Measurements from ENCODE around the gene TULP4. TPM values are rescaled to one million over a fixed set of nuclear protein-coding genes. Genes with fewer than 3 reads are reported as not detected.
A peak's percentile ranks its signal among the peaks of the same experiment; 100 is the strongest.

Gene TULP4
- total RNA-seq, 1 experiment from 2014 or later = 21.5 TPM

GRCh38 chr6:158383542-158383941, 71.3 kb downstream of the TULP4 start:
- ChIA-PET CTCF (no interaction called here), POLR2A (ENCODE audit: unreplicated experiment) (no interaction called here)
- H3K27me3 ChIP-seq (ENCODE audit: low read length) = no peaks in the 10 kb centered on the region
- no peaks in the 10 kb centered on the region for H3K79me2 ChIP-seq (ENCODE audit: low read length)
- DNase-seq (no peak), ATAC-seq (no peak)
- H3K9me2 ChIP-seq (replicated peaks; ENCODE audit: low read length) = no peaks in the 10 kb centered on the region
- H3K27ac ChIP-seq (ENCODE audit: low read length) = no peak overlapping the region
- H3K36me3 ChIP-seq (ENCODE audit: low read depth, low read length) = no peaks in the 10 kb centered on the region
- intact Hi-C loops (cut with micrococcal nuclease) = loop anchor here (5.0 to 10.0 kb wide), 2 partner anchors 41 to 149 kb away; no protein-coding TSS in a partner anchor
- H3F3A ChIP-seq (ENCODE audit: low read length, unreplicated experiment) = no peaks in the 10 kb centered on the region
- H2AFZ ChIP-seq (ENCODE audit: low read length) = no peak overlapping the region
- no peaks in the 10 kb centered on the region for H4K20me1 ChIP-seq (ENCODE audit: low read length)
- no TSS peak for BruUV-seq (replicated peaks)
- no peak overlapping the region for H3K4me2 ChIP-seq (ENCODE audit: low read length)
- H3K4me1 ChIP-seq (ENCODE audit: insufficient read depth, low read length) = 0 out of 2 replicates have a peak, but pooled peaks cover 7% of the 10 kb centered on the region
- H3K9me3 ChIP-seq (ENCODE audit: low read length) = no peaks in the 10 kb centered on the region
- no peak overlapping the region for H3K4me3 ChIP-seq (ENCODE audit: low read length)
- TF ChIP-seq CTCF (conservative IDR thresholded peaks at IDR 0.05; ENCODE audit: low read depth, low read length) = no peak
- H3K9ac ChIP-seq (ENCODE audit: low read length) = no peak overlapping the region

GRCh38 chr6:158384671-158385110, 72.4 kb downstream of the TULP4 start:
- intact Hi-C loops (cut with micrococcal nuclease) = loop anchor here (5.0 to 10.0 kb wide), 2 partner anchors 42 to 150 kb away; no protein-coding TSS in a partner anchor
- H3K9me3 ChIP-seq (ENCODE audit: low read length) = no peaks in the 10 kb centered on the region
- no peak for ATAC-seq

GRCh38 chr6:158387036-158387435, 74.8 kb downstream of the TULP4 start:
- no peaks in the 10 kb centered on the region for H3K9me2 ChIP-seq (replicated peaks; ENCODE audit: low read length)
- no peaks in the 10 kb centered on the region for H3F3A ChIP-seq (ENCODE audit: low read length, unreplicated experiment)
- ATAC-seq = no peak; the same call in 1 of the 2 replicates
- H3K79me2 ChIP-seq (ENCODE audit: low read length) = no peaks in the 10 kb centered on the region
- no peak overlapping the region for H3K9ac ChIP-seq (ENCODE audit: low read length)
- no peaks in the 10 kb centered on the region for H3K27me3 ChIP-seq (ENCODE audit: low read length)
- H3K4me2 ChIP-seq (ENCODE audit: low read length) = no peak overlapping the region
- no peaks in the 10 kb centered on the region for H3K4me1 ChIP-seq (ENCODE audit: insufficient read depth, low read length)
- CTCF ChIA-PET = no interaction called here
- no peaks in the 10 kb centered on the region for H3K9me3 ChIP-seq (ENCODE audit: low read length)
- TF ChIP-seq EZH2 (IDR thresholded peaks at IDR 0.05; ENCODE audit: low read length, unreplicated experiment) (no peak), CTCF (conservative IDR thresholded peaks at IDR 0.05; ENCODE audit: low read depth, low read length) (peak; percentile 40; the same call in 1 of the 2 replicates), EZH2phosphoT487 (IDR thresholded peaks at IDR 0.05; ENCODE audit: borderline replicate concordance, low read length) (no peak)
- DNase-seq = no peak
- H3K36me3 ChIP-seq (ENCODE audit: low read depth, low read length) = no peaks in the 10 kb centered on the region
- no TSS peak for BruUV-seq (replicated peaks)
- H3K4me3 ChIP-seq (ENCODE audit: low read length) = no peak overlapping the region
- H3K27ac ChIP-seq (ENCODE audit: low read length) = no peak overlapping the region
- H2AFZ ChIP-seq (ENCODE audit: low read length) = no peak overlapping the region
- POLR2A ChIA-PET (ENCODE audit: unreplicated experiment) = no interaction called here
- H4K20me1 ChIP-seq (ENCODE audit: low read length) = no peaks in the 10 kb centered on the region
- intact Hi-C loops (cut with micrococcal nuclease) = loop anchor here (10.0 kb wide), 1 partner anchor 152 kb away; no protein-coding TSS in a partner anchor

More at GRCh38 chr6:158384671-158385110, 72.4 kb downstream of the TULP4 start:
- Histone ChIP-seq H3K9ac (ENCODE audit: low read length) (no peak overlapping the region), H3K27me3 (ENCODE audit: low read length) (no peaks in the 10 kb centered on the region), H3K9me2 (replicated peaks; ENCODE audit: low read length) (no peaks in the 10 kb centered on the region), H3K4me1 (ENCODE audit: insufficient read depth, low read length) (0 out of 2 replicates have a peak, but pooled peaks cover 7% of the 10 kb centered on the region), H3K4me2 (ENCODE audit: low read length) (no peak overlapping the region), H3K36me3 (ENCODE audit: low read depth, low read length) (no peaks in the 10 kb centered on the region), H3K79me2 (ENCODE audit: low read length) (no peaks in the 10 kb centered on the region), H2AFZ (ENCODE audit: low read length) (no peak overlapping the region), H3K27ac (ENCODE audit: low read length) (no peak overlapping the region), H3F3A (ENCODE audit: low read length, unreplicated experiment) (no peaks in the 10 kb centered on the region), H4K20me1 (ENCODE audit: low read length) (no peaks in the 10 kb centered on the region), H3K4me3 (ENCODE audit: low read length) (no peak overlapping the region)
- BruUV-seq (replicated peaks) = no TSS peak
- TF ChIP-seq CTCF (conservative IDR thresholded peaks at IDR 0.05; ENCODE audit: low read depth, low read length) = no peak
- TF ChIP-seq EZH2phosphoT487 (IDR thresholded peaks at IDR 0.05; ENCODE audit: borderline replicate concordance, low read length) = no peak
- no peak for TF ChIP-seq EZH2 (IDR thresholded peaks at IDR 0.05; ENCODE audit: low read length, unreplicated experiment)
- ChIA-PET POLR2A (ENCODE audit: unreplicated experiment) (no interaction called here), CTCF (no interaction called here)
- no peak for DNase-seq

All from PC-3 (cell line).